Islet of Langerhans (tissue), 1 donor: ENCODE data around the gene LILRB1.
"Not testable (repeated sequence)": the region's sequence is repeated elsewhere in the genome, so short reads cannot be mapped to it uniquely, and the experiment has no call there.

Experiments used
- FAIRE-seq: peaks from one replicate; lab custom pipeline; 2011; peaks lifted over from hg19 to GRCh38; lab: Jason Lieb, UNC

Gene LILRB1

DNA sequence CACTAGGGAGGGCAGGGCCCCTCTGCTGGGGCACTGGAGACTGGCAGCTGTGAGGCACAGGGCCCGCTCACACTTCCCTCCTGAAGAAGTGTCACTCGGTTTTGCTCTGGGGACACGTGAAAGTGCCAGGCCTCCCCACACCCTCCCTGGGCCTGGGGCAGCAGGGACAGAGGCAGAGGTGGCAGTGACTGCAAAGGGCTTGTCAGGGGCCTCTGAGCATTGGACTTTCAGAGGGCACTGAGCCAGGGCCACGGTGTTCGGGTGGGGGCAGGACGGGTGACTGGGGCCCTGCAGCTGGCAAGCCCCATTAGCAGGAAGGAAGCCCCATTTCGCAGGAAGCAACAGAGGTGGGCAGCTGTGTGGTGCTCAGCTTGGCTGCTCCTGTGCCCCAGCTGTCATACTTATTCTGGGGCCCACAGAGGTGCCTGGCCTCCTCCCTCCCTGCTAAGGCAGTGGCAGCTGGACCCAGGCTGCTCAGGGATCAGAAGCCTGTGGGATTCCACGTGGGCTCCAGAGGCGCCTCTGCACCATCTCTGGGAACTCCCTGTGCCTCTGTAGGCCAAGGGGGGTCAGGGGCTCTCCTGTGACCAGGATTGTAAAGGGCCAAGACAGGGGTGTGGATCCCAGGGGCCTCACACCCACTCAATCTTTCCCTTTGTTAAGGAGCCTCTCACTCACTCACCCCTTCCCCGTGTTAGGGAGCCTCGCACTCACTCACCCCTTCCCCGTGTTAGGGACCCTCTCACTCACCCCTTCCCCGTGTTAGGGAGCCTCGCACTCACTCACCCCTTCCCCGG, 5.2 kb upstream of the LILRB1 start:
- FAIRE-seq, result not testable (repeated sequence)

DNA sequence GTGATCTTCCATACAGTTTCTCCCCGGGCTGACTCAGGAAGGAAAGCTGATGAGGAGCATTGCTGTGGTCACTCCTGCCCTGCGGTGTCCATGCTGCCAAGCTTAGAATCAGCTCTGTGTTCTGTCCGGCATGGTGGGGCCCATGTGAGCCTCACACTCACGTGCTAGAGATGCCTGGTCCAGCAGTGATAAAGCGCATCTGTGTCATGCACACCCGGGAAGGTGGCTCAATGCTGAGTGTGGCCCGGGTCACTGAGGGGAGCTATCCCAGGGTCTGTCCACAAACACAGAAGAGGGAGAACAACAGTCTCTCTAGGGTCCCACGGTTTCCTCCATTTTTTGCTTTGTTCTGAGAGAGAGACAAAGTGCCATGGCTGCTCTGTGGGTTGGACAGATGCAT, 3.5 kb upstream of the LILRB1 start:
- FAIRE-seq, result no peak

DNA sequence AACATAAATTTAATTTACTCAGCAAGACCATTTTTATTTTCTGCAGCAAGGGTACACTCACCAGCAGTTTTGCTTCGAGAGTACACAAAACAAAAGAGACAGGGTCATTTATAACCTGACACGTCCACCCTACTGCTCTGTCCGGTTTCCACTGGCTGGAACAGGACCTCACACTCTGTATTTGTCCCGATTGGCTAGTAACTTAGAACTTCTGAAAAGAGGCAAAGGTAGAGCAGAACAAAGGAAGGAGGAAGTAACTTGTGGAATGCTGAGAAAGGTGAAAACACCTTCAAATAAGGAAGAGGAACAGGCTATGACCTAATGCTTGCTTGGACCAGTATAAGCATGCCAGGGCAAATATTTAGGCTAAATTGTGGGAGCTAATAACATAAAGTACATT, 2.4 kb upstream of the LILRB1 start:
- FAIRE-seq, result not testable (repeated sequence)

DNA sequence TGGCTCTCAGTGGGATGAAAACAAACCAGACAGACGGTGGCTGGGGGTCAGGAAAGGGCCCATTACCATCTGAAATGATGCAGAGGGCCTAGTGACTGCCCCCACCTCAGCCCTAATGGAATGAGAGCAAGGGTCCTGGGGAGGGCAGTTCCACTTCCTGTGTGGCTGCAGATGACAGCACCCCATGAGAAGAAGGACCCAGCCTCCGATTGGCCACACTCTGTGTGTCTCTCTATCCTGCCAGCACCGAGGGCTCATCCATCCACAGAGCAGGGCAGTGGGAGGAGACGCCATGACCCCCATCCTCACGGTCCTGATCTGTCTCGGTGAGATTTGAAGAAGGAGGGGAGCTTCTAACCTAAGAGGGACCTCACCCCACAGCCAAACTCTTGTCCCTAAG, 498 bp downstream of the LILRB1 start:
- FAIRE-seq, result no peak

DNA sequence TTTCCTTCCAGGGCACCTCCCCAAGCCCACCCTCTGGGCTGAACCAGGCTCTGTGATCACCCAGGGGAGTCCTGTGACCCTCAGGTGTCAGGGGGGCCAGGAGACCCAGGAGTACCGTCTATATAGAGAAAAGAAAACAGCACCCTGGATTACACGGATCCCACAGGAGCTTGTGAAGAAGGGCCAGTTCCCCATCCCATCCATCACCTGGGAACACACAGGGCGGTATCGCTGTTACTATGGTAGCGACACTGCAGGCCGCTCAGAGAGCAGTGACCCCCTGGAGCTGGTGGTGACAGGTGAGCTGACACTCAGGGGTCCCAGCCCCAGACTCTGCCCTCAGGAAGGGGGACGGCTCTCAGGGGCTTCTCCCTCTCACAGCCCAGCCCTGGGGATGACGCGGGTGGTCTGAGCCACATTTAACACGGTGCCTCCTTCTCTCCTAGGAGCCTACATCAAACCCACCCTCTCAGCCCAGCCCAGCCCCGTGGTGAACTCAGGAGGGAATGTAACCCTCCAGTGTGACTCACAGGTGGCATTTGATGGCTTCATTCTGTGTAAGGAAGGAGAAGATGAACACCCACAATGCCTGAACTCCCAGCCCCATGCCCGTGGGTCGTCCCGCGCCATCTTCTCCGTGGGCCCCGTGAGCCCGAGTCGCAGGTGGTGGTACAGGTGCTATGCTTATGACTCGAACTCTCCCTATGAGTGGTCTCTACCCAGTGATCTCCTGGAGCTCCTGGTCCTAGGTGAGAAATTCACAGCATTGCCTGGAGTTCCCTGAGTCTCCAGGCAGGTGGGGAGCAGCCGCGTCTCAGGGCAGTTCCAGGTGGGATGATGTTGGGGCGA, 1.4 kb downstream of the LILRB1 start:
- not testable (repeated sequence) for FAIRE-seq

DNA sequence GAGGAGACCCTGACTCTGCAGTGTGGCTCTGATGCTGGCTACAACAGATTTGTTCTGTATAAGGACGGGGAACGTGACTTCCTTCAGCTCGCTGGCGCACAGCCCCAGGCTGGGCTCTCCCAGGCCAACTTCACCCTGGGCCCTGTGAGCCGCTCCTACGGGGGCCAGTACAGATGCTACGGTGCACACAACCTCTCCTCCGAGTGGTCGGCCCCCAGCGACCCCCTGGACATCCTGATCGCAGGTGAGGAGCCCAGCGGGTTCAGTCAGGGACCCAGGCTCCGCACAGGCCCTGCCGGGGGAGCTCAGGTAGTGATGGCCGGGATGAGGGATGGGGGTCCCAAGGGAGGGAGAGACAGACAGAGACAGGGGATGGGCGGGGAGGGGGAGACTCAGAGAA, 2.2 kb downstream of the LILRB1 start:
- FAIRE-seq, result not testable (repeated sequence)

DNA sequence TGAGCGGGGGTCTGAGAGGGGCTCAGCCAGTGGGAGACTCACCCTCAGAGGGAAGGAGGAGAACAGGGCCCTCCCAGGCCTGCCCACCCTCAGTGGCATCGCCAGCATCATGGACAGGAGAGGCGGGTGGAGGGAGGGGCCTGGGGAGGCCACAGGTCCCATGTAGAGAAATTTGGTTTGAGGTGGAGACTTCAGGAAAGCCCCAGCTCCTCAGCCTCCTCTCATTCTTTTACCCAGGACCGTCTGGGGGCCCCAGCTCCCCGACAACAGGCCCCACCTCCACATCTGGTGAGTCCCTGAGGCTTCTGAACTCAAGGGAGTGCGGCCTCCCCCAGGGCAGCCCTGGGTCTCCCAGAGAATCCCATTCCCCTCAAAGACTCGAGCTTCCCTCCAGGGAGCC, 3.1 kb downstream of the LILRB1 start:
- FAIRE-seq, result no peak

DNA sequence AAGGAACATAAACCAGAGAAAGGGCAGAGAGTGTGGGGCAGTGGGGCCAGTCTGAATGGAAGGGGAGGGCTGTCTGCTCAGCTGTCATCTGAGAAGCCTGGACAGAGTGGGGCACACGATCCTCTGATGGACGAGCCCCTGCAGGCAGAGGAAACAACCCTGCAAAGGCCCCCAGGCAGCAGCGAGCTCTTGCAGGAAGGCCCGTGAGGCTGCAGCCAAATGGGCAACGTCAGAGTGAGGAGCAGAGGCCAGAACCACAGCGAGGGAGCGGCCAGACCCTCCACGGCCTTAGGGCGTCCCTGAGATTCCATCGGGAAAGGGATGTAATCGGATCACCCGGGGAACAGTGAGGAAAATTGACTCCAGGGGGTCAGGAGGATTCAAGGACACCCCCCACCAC, 5.8 kb downstream of the LILRB1 start:
- FAIRE-seq, result not testable (repeated sequence)

DNA sequence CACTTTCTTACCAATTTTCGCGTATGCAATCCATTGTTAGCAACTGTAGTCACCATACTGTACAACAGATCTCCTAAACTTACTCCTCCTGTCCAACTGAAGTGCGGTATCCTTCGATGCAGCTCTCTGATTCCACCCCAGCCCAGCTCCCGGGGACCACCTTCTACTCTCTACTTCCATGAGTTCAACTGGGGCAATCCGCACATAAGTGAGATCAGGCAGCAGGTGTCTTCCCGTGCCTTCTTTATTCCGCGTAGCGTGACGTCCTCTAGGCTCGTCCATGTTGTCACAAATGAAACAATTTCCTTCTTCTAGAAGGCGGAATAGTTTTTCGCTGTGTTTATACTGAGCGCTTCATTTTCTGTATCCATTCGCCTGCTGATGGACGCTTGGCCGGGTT, 8.4 kb downstream of the LILRB1 start:
- no peak for FAIRE-seq

DNA sequence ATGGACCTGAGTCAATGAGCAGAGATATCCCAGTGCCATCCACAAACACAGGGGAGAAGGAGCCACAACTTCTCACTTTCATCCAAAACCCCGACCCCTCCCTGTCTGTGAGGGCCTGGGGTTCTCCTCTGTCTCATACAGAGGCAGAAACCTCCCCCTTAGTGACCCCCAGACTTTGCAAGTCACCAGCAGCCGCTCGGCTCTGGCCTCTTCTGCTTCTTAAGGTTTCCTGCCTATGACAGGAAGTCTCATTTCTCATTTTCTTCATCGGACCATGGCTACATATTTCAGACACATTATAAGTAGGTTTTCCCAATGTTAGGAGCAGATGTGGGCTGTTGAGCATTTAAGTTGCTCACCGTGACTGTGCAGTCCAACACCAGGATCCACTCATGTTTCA, 12.7 kb downstream of the LILRB1 start:
- not testable (repeated sequence) for FAIRE-seq

DNA sequence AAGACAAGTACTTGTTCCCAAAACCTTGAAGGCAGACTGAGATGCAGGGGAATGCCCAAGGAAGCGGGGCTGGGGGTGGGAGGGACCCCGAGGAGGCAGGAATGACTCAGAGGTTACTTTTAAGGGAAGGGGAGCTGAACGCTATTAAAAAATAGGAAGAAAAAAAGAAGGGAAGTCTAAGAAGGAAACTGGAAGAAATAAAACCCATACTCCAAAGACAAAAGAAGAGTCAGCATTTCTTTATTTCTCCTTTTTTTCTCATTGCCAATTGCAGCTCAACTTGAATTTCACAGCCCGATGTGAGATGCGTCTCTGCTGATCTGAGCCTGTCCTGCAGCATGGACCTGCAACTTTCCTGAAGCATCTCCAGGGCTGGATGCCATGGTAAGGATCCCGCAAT, 13.3 kb downstream of the LILRB1 start:
- not testable (repeated sequence) for FAIRE-seq

DNA sequence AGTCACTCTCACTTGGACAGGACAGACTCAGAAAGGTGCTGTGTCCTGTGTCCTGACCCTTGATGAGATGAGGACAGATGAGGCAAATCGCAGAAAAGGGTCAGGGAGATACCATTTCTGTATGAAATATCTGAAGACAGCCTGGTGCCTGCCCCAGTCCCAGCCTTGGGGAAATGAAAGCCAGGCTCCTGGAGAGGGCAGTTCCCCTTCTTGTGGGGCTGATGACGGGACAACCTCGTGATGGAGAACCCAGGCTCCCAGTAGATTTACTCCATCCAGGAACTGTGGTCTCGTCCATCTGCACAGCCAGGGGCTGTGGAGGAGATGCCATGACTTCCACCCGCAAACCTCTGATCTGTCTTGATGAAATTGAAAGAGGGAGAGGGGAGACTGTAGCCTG, 13.8 kb downstream of the LILRB1 start:
- no peak for FAIRE-seq

DNA sequence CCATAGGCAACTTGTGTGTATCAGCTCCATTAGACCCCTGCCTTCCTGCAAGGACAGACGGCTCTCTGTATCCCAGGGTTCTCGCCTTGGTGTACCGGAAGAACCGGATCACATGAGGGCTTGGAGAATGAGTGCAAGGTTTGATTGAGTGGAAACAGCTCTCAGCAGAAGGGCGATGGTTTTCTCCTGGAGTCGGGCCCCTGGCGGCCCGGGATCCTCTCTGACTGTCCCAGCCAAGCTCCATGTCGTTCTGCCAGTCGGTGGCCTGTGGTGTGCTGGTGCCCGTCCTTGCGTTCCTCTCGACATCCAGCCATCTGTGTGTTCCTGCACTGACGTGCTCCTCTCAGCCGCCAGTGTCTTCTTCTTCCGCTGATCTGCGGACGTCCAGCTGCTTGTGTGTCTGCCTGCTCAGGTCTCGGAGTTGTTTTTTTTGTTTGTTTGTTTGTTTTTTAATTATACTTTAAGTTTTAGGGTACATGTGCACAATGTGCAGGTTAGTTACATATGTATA, 16.1 kb downstream of the LILRB1 start:
- FAIRE-seq, result no peak

DNA sequence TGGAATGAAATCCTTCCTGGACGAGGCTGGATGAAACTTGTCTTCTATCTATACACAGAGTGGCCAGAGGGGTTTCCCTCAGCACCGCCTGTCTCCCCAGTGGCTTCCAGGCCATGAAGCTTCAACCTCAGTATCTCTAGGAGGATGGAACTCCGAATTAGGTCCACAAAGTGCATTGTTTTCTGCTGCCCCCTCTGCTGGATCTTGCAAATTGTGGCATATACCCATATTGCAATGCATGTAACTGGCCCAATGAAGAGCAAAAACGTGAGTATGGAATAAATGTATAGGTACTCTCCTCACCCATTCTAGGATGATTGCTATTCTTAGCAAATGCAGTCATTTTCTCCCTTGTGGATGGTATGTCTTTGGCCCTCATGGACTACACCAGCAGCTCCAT, 17.8 kb downstream of the LILRB1 start:
- no peak for FAIRE-seq

DNA sequence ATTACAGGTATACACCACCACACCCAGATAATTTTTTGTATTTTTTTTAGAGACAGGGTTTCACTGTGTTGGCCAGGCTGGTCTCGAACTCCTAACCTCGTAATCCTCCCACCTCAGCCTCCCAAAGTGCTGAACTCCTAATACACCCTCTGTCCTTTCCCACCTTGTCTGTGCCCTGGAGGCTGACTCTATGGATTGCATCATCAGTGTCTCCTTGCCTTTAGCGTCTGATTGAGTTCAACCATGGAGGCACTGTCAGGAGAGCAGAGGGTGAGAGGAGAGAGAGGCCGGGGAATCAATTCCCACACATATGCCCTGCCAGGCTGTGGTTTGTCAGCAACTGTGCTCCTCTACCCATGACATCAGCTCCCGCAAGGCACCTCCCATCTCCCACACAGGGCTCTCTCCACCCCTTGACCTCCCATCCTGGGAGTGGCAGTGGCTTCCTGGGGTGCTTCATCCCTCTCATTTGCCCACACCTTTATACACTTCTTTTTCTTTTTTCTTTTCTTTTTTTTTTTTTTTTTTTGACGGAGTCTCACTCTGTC, 19.9 kb downstream of the LILRB1 start:
- no peak for FAIRE-seq

DNA sequence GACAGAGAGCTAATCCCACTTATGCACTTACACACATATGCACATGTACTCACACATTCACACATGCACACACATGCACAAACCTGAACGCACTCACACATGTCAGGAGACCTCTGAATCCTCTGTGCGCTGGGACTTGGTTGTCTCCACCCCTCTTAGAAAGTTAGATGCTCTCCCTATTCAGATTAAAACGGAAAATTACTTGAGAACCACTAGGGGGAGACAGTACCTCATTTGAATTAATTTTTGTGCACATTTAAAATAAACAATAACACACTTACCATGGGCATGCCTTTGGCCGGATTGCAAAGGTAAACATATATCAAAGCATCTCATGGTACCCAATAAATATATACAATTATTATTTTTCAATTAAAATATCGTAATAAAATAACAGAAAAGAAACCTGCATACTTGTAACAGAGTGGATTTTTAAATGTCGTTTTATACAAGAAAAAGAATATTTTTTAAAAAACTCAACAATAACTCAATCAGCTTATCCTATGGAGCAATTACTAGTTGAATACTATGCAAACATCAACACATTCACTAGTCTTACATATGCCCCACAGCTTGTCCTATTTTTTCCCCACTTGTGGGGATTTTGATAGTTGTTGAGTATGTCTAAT, 23.0 kb downstream of the LILRB1 start:
- peak; percentile 71 for FAIRE-seq

DNA sequence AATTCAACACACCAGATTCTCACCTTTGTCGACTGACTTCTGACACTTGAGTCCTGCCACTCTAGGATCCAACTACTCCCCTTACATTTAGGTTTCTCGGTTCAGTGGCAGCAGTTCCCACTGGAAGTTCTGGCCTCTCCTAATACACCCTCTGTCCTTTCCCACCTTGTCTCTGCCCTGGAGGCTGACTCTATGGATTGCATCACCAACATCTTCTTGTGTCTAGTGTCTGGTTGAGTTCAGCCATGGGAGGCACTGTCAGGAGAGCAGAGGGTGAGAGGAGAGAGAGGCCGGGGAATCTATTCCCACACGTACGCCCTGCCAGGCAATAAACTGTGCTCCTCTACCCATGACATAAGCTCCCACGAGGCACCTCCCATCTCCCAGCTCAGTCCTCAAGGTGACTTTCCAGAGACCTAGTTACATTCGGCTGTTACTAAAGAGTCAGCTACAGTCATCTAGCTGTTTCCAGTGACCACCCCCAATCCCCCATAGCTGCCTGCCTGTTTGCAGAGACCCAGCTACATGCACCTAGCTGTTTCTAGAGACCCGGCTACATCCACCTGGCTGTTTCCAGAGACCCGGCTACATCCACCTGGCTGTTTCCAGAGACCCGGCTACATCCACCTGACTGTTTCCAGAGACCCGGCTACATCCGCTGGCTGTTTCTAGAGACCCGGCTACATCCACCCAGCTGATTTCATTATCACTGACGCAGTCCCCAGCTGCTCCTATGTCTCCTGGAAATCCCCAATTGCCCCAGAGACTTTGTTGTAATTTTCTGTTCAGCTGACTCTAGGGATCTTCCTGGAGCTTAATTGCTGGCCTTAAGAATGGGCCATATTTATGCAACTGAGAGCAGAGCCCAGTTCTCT, 24.4 kb downstream of the LILRB1 start:
- FAIRE-seq, result no peak

DNA sequence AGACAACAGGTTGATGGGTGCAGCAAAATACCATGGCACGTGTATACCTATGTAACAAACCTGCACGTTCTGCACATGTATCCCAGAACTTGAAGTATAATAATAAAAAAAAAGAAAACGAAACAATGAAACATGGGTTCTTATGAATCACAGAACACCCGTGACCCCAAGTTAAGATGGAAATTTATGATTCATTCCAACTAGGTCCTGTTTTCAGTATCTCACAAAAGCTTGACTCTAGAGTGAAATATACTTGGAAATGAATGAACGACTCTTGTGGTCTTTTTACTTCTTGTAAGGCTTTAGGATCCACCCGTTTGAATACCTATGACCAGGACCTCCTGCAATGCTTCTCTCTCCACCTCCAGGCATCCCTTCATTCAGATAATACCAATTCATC, 29.0 kb downstream of the LILRB1 start:
- no peak for FAIRE-seq

DNA sequence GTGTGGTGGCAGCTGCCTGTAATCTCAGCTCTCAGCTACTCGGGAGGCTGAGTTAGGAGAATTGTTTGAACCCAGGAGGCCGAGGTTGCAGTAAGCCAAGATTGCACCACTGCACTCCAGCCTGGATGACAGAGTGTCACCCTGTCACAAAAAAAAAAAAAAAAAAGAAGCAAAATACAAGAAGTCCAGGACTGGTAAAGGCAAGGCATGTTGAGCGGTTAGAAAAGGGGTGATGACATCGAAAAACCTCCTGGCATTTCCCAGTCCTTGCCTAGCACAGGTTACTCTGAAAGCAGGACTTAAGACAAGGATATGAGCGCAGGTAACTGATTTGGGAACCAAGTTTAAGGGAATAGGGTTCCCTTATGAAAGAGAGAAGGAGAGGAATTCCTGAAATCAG, 30.0 kb downstream of the LILRB1 start:
- FAIRE-seq, result no peak

DNA sequence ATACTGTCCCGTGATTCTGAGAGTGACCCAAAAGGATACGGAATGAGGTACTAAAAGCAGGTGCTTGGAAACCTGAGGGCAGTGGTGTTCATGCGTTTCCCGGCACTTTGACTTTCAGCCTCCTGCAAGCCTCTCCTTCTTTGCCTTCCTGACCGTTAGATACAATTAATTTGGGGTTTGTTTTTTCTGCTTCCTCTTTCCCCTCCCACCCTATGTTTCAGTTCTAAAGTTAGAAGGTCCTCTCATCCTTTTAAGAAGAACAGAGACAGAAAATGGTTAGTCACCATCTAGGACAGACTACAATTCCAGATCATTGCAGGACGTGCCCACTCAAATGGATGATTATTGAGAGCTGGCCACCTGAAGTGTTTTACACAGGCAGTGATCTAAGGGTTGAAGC, 30.7 kb downstream of the LILRB1 start:
- no peak for FAIRE-seq

DNA sequence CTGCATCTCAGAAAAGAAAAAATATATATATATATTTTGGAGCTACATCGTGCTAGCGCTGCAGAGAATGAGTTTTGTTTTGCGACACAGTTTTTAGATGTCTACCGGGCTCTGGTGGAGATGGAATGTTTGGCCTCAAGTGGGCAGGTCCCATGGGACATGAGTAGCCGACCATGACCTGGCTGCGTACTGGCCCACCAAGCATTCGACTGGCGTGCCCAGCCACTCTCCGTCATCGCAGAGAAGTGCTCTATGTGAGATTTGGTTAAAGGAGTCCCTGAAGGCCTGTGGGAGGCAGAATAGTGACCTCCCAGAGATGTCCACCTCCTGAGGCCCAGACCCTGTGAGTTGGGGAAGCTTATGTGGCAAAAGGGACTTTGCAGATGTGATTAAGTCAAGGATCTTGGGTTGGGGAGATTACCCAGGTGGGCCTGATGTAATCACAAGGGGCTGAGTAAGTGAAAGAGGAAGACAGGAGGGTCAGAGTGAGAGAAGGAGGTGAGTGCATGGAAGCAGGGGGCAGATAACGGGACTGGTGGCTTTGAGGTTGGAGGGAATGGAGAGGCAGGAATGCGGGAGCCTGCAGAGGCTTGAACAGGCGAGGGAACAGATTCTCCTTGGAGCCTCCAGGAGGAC, 31.7 kb downstream of the LILRB1 start:
- FAIRE-seq, result no peak
